Measurements from ENCODE around the gene EVPL.

- no peak for TF ChIP-seq ZNF416 (tag by site-specific recombination; IDR thresholded peaks at IDR 0.05)
- no peak for TF ChIP-seq CTCF (tag by site-specific recombination; IDR thresholded peaks at IDR 0.05)
- TF ChIP-seq SETDB1 (IDR thresholded peaks at IDR 0.05; ENCODE audit: insufficient read length, low read length), result no peak
- no peak for TF ChIP-seq ZNF677 (tag by site-specific recombination; IDR thresholded peaks at IDR 0.05)
- TF ChIP-seq PRDM4 (tag by site-specific recombination; IDR thresholded peaks at IDR 0.05), result no peak
- no peak for TF ChIP-seq ZNF621 (tag by site-specific recombination; IDR thresholded peaks at IDR 0.05)
- TF ChIP-seq, protein P1, sequence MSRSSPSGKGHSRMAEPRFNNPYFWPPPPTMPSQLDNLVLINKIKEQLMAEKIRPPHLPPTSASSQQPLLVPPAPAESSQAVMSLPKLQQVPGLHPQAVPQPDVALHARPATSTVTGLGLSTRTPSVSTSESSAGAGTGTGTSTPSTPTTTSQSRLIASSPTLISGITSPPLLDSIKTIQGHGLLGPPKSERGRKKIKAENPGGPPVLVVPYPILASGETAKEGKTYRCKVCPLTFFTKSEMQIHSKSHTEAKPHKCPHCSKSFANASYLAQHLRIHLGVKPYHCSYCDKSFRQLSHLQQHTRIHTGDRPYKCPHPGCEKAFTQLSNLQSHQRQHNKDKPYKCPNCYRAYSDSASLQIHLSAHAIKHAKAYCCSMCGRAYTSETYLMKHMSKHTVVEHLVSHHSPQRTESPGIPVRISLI (tag by site-specific recombination; IDR thresholded peaks at IDR 0.05), result no peak
- TF ChIP-seq ZNF302 (tag by site-specific recombination; IDR thresholded peaks at IDR 0.05; ENCODE audit: low read depth), result no peak
- no peak for TF ChIP-seq ZNF664 (tag by site-specific recombination; IDR thresholded peaks at IDR 0.05)
- TF ChIP-seq ZNF350 (tag by site-specific recombination; IDR thresholded peaks at IDR 0.05), result no peak
- TF ChIP-seq YY1 (tag by site-specific recombination; IDR thresholded peaks at IDR 0.05), result no peak
- TF ChIP-seq TRIM28 (IDR thresholded peaks at IDR 0.05; ENCODE audit: borderline replicate concordance, low read length), result no peak
Measured at GRCh38 chr17:76038050-76038449, 10.9 kb upstream of the EVPL start.

All from HEK293 (cell line).